Stimulated activated CD4-positive, alpha-beta T cell treated with anti-CD3 and anti-CD28 coated beads, Interleukin-2, amount 100 ng/mL, for 4 hours (primary cell): ENCODE data around the gene SMYD3.
"Not testable (repeated sequence)": the region's sequence is repeated elsewhere in the genome, so short reads cannot be mapped to it uniquely, and the experiment has no call there.

Experiments used
- DNase-seq: peaks from one replicate; pipeline ENCODE4 v3.0.0-alpha.2; 2020; ENCODE audit warnings: low read depth

SMYD3 gene

GRCh38 chr1:246029616-246030015, 477.5 kb downstream of the SMYD3 start:
- DNase-seq, result no peak

DNA sequence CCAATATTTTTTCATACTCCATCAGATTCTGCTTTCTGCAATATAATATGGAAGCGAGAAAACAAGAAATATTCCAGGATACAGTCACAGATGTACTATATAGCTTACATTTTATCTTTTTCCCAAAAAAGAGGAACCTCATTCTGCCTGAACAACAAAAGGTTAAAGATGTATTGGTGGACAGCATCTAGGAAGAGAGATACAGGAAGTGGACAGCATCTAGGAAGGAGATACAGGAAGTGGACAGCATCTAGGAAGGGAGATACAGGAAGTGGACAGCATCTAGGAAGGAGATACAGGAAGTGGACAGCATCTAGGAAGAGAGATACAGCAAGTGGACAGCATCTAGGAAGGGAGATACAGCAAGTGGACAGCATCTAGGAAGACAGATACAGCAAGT, 483.0 kb downstream of the SMYD3 start:
- DNase-seq, result not testable (repeated sequence)

DNA sequence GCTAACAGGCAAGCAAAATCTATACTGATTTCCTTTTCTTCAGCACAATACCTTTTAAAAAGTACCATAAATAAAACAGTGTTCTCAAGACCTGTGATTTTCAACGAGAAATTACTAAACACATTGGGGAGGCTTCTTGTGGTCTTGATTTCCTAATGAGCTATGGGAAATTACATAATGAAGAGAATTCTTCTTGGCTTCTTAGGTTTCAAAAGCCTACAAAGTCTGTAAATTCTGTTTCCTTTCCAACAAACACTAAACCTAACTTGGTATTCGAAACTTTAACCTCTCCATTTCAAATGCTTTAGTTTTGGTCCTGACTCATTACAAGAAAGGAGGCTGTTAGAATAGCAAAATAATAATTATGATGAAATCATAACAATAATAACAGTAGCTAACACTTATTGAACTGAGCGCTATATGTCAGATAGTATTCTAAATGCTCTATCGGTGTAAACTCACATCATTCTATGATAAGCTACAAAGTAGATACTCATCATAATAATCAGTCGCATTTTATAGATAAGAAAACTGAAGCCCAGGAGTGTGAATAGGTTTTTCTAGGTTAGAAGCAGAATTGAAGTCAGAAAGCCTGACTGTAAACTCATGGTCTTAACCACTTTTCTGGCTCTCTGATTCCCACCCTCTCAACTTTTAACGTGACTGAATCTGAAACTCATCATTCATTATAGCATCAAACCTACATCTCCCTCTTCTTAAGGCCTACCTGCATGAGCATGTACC, 486.7 kb downstream of the SMYD3 start:
- no peak for DNase-seq

- no peak for DNase-seq
These were observed 488.9 kb downstream of the SMYD3 start for GRCh38 chr1:246018146-246018545.

GRCh38 chr1:246012341-246012740, 494.7 kb downstream of the SMYD3 start:
- no peak for DNase-seq

DNA sequence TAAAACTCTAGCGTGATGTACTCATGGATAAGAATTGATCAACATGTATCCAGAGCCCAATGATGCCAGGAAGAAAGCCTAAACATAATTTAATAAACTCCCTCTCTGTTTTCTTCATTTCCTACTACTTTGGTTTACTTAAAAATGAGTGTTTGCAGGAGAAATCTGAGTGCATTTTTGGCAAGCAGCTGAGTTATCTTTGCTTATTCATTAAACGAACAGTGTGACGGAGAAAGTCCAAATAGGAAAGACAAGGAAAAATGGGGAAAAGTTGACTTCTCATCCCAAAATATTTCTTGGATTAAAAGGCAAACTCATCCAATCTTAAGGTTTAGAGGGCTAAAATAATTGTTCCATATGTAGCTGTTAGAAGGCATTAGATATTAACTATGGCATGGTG, 496.7 kb downstream of the SMYD3 start:
- DNase-seq, result no peak

- DNase-seq, result no peak
These were observed 498.7 kb downstream of the SMYD3 start for GRCh38 chr1:246008363-246008831.

- no peak for DNase-seq
These were observed 502.0 kb downstream of the SMYD3 start for GRCh38 chr1:246005067-246005466.

DNA sequence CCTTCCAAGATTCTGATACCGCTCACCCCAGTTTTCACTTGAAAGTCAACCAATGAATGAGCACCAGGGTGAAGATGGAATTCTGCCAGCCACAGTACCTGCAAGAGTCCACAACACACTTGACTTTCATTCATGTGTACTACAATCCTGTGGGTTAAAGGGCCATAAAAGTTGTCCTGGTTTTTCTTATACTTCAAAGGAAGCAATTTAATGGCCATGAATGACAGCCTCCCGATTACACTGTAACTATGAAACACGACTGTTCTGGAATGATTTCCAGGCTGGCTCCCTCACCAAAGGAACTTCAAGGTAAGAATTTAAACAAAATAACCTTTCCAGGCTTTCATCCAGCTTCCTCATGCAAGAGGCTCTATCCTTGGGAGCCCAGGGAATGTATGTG, 502.8 kb downstream of the SMYD3 start:
- DNase-seq, result no peak

DNA sequence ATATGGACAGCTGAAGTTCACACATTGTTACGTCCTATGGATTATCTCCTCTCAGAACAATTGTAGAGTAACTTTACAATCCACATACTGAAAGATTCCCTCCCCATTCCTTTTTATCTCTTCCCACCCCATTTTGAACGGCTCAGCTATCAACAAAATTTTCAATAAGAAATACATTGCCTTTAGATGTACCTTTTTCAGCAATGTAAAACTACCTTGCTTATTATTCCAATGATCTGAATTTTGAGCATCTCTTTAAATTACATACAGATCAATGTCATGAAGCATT, 503.7 kb downstream of the SMYD3 start:
- no peak for DNase-seq

GRCh38 chr1:246002725-246003441, 504.2 kb downstream of the SMYD3 start:
- DNase-seq, result peak; percentile 73

- no peak for DNase-seq
These were observed 505.2 kb downstream of the SMYD3 start for GRCh38 chr1:246001837-246002230.

- no peak for DNase-seq
These were observed 505.8 kb downstream of the SMYD3 start for GRCh38 chr1:246001142-246001836.

DNA sequence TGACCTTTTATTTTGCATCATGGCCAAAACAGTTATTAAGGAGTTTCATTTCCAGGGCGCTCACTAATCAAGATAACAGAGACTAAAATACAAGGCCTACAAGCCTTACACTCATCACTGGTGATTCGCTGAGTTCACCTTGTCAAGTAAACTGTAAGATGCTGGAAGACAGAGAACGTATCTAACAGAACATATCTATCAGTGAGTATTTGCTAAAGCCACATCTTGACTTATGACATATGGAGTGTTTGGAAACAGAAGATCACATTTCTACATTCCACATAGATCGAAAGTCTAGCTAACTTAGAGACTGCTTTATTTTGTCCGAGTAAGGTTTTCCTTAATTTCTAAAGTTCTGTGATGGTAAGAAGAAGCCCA, 506.5 kb downstream of the SMYD3 start:
- DNase-seq, result no peak

- no peak for DNase-seq
These were observed 507.1 kb downstream of the SMYD3 start for GRCh38 chr1:245999697-246000637.

GRCh38 chr1:245997471-245998258, 509.4 kb downstream of the SMYD3 start:
- DNase-seq, result no peak

DNA sequence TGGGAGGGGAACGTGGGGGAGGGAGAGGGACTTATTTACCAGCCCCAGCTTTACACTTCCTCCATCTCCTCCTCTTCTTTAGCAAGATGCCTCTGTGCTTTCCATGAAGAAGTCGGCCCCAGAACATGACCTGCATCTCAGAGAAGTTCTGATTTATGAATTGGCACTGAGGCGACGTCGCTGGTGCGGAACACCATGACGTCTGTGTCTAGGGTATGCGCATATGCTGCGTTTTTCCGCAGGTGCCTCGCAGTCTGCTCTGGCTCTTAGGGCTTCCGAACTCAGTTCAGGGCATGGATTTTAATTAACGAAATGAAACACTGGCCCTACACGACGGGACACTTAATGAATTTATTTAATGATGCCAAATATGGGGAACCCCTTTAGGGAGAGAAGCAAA, 510.3 kb downstream of the SMYD3 start:
- no peak for DNase-seq

- DNase-seq, result no peak
These were observed 511.6 kb downstream of the SMYD3 start for GRCh38 chr1:245995474-245995873.

DNA sequence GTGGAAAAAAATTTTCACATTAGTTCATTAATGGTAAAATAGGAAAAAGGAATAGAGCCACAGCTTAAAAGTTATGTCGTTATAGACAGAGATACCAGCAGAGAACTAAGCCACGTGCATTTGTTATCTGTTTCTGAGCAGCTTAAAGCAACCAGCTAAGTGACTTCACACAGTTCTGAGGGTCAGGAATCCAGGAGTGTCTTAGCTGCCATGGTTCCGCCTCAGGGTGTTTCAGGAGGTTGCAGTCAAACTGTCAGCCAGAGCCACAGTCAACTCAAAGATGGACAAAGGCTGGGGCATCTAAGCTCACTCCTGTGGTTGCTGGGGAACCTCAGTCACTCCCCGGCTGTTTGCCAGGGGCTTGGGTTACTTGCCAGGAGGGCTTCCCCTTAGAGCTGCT, 515.8 kb downstream of the SMYD3 start:
- DNase-seq, result no peak

- DNase-seq, result no peak
These were observed 516.6 kb downstream of the SMYD3 start for GRCh38 chr1:245990315-245991022.
